ENCODE data around the gene TPPP2. TPM values are rescaled to one million over a fixed set of nuclear protein-coding genes. Genes with fewer than 3 reads are reported as not detected.

Gene TPPP2
- total RNA-seq, 2 experiments from 2014 or later = not detected

DNA sequence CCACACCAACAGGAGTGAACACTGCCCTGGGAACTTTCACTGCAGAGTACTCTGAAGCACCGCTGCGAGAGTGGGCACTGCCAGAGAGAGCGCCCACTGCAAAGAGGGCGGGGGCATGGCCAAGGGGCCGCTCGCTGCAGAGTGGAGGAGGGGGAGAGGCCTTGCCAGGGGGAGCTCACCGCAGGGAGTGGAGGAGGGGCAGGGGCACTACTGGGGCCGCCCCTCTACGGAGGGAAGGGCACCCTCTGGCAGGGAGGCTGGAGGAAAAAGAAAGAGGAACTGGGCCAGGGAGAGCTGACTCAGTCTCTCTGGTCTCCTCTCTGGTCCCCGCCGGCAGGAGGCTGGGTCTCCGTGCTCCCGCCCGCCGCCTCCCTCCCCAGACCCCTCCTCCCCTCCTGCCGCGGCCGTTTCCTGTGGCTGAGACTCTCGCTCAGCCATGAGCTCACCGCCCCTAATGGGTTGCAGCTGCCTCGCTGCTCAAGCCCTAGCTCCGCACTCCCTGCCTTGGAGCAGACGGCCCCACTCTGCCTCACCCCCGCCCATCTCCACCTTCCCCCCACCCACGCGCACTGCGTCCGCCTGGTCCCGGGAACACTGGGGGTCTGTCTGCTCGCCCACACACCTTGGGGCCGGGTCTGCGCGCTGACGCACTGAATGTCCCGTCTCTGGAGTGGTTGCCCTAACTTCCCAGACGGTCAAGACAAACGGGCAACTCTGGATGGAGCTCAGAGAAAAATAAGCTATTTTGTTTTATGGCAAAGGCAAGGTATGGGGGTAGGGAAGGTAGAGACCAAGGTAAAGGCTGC, 41.4 kb downstream of the TPPP2 start:
- Mint-ChIP-seq H3K27me3 (peaks cover 66% of the 10 kb centered on the region), H3K9me3 (no peaks in the 10 kb centered on the region), H3K27ac (no peak overlapping the region), H3K4me3 (peak overlapping the region; percentile 73), H3K4me1 (peaks cover 28% of the 10 kb centered on the region), H3K36me3 (no peaks in the 10 kb centered on the region)
- peak; percentile 44 for DNase-seq

DNA sequence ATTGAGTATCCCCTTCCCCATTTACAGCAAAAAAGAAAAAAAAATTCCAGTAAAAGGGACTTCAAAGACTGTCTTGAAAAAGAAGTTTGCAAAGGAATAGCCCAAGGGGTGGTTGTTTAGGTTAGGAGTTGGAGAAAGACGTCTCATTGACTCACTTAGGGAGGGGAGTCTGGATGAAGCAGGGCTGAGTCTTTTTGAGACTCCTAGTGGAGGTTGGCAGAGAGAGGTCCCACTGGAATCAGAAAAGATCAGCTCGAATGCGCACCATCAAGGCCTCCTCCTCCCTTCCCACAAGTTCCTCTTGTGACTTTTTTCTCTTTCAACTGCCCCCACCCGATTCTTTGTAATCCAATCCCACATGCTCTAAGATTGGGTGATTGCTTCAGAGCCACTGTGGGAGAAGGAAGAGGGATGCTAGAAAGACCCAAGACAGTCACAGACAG, 42.0 kb downstream of the TPPP2 start:
- Mint-ChIP-seq H3K36me3 (no peaks in the 10 kb centered on the region), H3K4me3 (peak overlapping the region; percentile 73), H3K4me1 (peaks cover 28% of the 10 kb centered on the region), H3K27ac (no peak overlapping the region), H3K9me3 (no peaks in the 10 kb centered on the region), H3K27me3 (peaks cover 60% of the 10 kb centered on the region)
- DNase-seq = no peak

DNA sequence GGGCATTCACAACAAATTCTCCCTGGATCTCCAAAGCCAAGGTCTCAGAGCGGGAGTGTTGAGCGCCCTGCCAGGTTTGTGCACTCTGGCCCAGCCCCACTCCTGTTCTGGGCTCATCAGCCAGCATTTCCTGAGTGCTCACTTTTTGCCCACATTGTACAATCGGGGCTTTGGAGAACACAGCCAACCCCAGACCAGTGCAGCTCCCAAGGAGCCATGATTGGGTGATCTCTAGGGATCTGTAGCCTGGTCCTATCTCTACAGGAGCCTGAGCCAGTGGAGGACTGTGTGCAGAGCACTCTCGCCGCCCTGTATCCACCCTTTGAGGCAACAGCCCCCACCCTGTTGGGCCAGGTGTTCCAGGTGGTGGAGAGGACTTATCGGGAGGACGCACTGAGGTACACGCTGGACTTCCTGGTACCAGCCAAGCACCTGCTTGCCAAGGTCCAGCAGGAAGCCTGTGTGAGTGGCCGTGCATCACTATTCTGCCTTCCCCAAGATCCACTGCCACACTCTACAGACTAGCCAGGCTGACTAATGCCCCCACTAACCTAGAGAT, 42.8 kb downstream of the TPPP2 start:
- peaks cover 52% of the 10 kb centered on the region for H3K27me3 Mint-ChIP-seq

DNA sequence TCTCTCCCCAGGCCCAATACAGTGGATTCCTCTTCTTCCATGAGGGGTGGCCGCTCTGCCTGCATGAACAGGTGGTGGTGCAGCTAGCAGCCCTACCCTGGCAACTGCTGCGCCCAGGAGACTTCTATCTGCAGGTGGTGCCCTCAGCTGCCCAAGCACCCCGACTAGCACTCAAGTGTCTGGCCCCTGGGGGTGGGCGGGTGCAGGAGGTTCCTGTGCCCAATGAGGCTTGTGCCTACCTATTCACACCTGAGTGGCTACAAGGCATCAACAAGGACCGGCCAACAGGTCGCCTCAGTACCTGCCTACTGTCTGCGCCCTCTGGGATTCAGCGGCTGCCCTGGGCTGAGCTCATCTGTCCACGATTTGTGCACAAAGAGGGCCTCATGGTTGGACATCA, 43.9 kb downstream of the TPPP2 start:
- peaks cover 23% of the 10 kb centered on the region for H3K4me1 Mint-ChIP-seq

More for the DNA sequence above, 42.8 kb downstream of the TPPP2 start:
- Mint-ChIP-seq H3K36me3 (no peaks in the 10 kb centered on the region), H3K27ac (no peak overlapping the region), H3K4me1 (peaks cover 28% of the 10 kb centered on the region), H3K9me3 (no peaks in the 10 kb centered on the region), H3K4me3 (no peak overlapping the region)
- DNase-seq = no peak

GRCh38 chr14:21074398-21075272, 44.6 kb downstream of the TPPP2 start:
- H3K27ac Mint-ChIP-seq = no peak overlapping the region
- H3K4me3 Mint-ChIP-seq = no peak overlapping the region
- peaks cover 37% of the 10 kb centered on the region for H3K27me3 Mint-ChIP-seq
- no peaks in the 10 kb centered on the region for H3K36me3 Mint-ChIP-seq
- peaks cover 17% of the 10 kb centered on the region for H3K4me1 Mint-ChIP-seq
- DNase-seq = no peak
- no peaks in the 10 kb centered on the region for H3K9me3 Mint-ChIP-seq

More for the DNA sequence above, 43.9 kb downstream of the TPPP2 start:
- Mint-ChIP-seq H3K9me3 (no peaks in the 10 kb centered on the region), H3K27ac (no peak overlapping the region), H3K4me3 (no peak overlapping the region), H3K27me3 (peaks cover 44% of the 10 kb centered on the region), H3K36me3 (no peaks in the 10 kb centered on the region)
- DNase-seq = no peak

DNA sequence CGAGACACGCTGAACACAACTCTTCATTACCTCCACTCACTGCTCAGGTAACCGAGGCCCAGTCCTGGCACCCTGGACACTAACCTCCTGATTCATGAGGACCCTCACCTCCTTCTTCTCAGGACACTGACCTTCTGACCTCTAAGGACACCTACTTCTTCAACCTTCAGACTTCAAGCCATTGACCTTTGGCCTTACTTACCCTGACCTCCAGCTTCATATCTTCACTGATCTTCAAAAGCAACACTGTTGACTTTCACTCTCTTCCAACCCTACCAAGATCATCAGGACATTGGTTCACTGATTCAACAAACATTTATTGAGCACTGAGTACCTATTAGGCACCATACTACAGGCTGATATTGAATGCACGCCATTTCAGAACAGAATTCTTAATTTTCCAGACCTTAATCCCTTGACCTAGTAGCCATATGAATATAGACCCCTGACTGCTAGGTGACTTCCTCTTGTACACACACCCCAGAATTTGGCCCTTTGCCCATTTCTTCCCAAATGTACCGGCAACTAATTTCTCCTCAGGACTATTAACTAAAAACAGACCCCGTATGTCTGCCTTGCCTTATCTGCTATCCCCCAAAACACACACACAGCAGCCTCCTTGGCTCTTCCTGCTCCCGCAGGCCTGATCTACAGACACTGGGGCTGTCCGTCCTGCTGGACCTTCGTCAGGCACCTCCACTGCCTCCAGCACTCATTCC, 45.9 kb downstream of the TPPP2 start:
- H3K9me3 Mint-ChIP-seq = no peaks in the 10 kb centered on the region
- no peak for DNase-seq
- H3K4me3 Mint-ChIP-seq = no peak overlapping the region
- no peak overlapping the region for H3K27ac Mint-ChIP-seq
- peaks cover 27% of the 10 kb centered on the region for H3K27me3 Mint-ChIP-seq
- H3K4me1 Mint-ChIP-seq = peaks cover 9% of the 10 kb centered on the region
- no peaks in the 10 kb centered on the region for H3K36me3 Mint-ChIP-seq

- H3K27me3 Mint-ChIP-seq = peaks cover 9% of the 10 kb centered on the region
- H3K36me3 Mint-ChIP-seq = no peaks in the 10 kb centered on the region
- no peak for DNase-seq
- H3K27ac Mint-ChIP-seq = no peak overlapping the region
- no peak overlapping the region for H3K4me3 Mint-ChIP-seq
- H3K4me1 Mint-ChIP-seq = no peaks in the 10 kb centered on the region
- no peaks in the 10 kb centered on the region for H3K9me3 Mint-ChIP-seq
These were observed 47.7 kb downstream of the TPPP2 start for GRCh38 chr14:21077672-21078071.

GRCh38 chr14:21078287-21078686, 48.3 kb downstream of the TPPP2 start:
- H3K4me1 Mint-ChIP-seq = no peaks in the 10 kb centered on the region
- no peak for DNase-seq
- no peaks in the 10 kb centered on the region for H3K36me3 Mint-ChIP-seq
- no peaks in the 10 kb centered on the region for H3K9me3 Mint-ChIP-seq
- no peak overlapping the region for H3K27ac Mint-ChIP-seq
- peaks cover 7% of the 10 kb centered on the region for H3K27me3 Mint-ChIP-seq
- H3K4me3 Mint-ChIP-seq = no peak overlapping the region

DNA sequence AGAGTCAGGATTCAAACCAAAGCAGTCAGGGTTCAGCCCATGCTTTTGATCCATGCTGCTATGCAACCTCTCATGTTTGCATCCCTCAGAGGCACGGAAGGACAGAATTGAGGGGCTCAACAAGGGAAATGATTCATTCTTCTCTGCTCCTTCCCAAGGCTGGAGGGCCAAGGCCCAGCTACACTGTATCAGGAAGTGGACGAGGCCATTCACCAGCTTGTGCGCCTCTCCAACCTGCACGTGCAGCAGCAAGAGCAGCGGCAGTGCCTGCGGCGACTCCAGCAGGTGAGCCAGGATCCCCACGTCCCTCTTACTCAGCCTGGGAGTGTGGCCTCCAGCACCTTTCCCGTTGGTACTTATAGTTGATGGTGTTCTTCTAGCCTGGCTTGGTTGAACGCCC, 48.7 kb downstream of the TPPP2 start:
- Mint-ChIP-seq H3K4me3 (no peak overlapping the region), H3K27ac (no peak overlapping the region), H3K9me3 (no peaks in the 10 kb centered on the region), H3K4me1 (no peaks in the 10 kb centered on the region), H3K36me3 (no peaks in the 10 kb centered on the region), H3K27me3 (peaks cover 2% of the 10 kb centered on the region)
- DNase-seq = no peak

DNA sequence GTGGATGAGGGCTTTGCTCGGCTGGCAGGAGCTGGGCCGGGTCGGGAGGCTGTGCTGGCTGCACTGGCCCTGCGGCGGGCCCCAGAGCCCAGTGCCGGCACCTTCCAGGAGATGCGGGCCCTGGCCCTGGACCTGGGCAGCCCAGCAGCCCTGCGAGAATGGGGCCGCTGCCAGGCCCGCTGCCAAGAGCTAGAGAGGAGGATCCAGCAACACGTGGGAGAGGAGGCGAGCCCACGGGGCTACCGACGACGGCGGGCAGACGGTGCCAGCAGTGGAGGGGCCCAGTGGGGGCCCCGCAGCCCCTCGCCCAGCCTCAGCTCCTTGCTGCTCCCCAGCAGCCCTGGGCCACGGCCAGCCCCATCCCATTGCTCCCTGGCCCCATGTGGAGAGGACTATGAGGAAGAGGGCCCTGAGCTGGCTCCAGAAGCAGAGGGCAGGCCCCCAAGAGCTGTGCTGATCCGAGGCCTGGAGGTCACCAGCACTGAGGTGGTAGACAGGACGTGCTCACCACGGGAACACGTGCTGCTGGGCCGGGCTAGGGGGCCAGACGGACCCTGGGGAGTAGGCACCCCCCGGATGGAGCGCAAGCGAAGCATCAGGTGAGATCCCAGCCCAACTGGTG, 51.6 kb downstream of the TPPP2 start:
- H3K27ac Mint-ChIP-seq = no peak overlapping the region
- no peaks in the 10 kb centered on the region for H3K27me3 Mint-ChIP-seq
- DNase-seq = no peak
- H3K36me3 Mint-ChIP-seq = no peaks in the 10 kb centered on the region
- no peaks in the 10 kb centered on the region for H3K9me3 Mint-ChIP-seq
- H3K4me1 Mint-ChIP-seq = peaks cover 2% of the 10 kb centered on the region
- no peak overlapping the region for H3K4me3 Mint-ChIP-seq

Other genes with a start within 250 kb of the TPPP2 start
- under 1 TPM; 0.35 to 0.40 TPM for gene RNASE6, start 248.9 kb upstream of the TPPP2 start, total RNA-seq
- not detected for gene RNASE1, start 227.4 kb upstream of the TPPP2 start, total RNA-seq
- not detected for gene RNASE3, start 138.8 kb upstream of the TPPP2 start, total RNA-seq
- gene RNASE2, start 74.7 kb upstream of the TPPP2 start, total RNA-seq = not detected
- gene METTL17, start 40.2 kb upstream of the TPPP2 start, total RNA-seq = 10 to 100 TPM; 94.1 to 99.1 TPM
- gene SLC39A2, start 30.9 kb upstream of the TPPP2 start, total RNA-seq = under 1 TPM; 0.36 to 0.54 TPM
- gene NDRG2, start 5.2 kb upstream of the TPPP2 start, total RNA-seq = 1 to 10 TPM; 4.2 to 4.9 TPM
- not detected for gene RNASE13, start 4.6 kb downstream of the TPPP2 start, total RNA-seq
- not detected for gene RNASE7, start 12.1 kb downstream of the TPPP2 start, total RNA-seq
- gene RNASE8, start 27.6 kb downstream of the TPPP2 start, total RNA-seq = not detected
- under 1 TPM in 1 of 2 experiments, not detected in 1; 0.21 TPM for gene ARHGEF40, start 40.1 kb downstream of the TPPP2 start, total RNA-seq
- 1 to 10 TPM; 6.9 to 8.6 TPM for gene ZNF219, start 68.4 kb downstream of the TPPP2 start, total RNA-seq
- gene TMEM253, start 70.8 kb downstream of the TPPP2 start, total RNA-seq = not detected
- gene OR5AU1, start 125.8 kb downstream of the TPPP2 start, total RNA-seq = not detected
- gene HNRNPC, start 239.2 kb downstream of the TPPP2 start, total RNA-seq = 1,000 to 10,000 TPM; 1,256 to 1,302 TPM
- under 1 TPM; 0.08 to 0.22 TPM for gene RPGRIP1, start 249.9 kb downstream of the TPPP2 start, total RNA-seq